Fibroblast of skin of scalp (primary cell): ENCODE results near the gene TBX4.
"Not testable (repeated sequence)": the region's sequence is repeated elsewhere in the genome, so short reads cannot be mapped to it uniquely, and the experiment has no call there.

ENCODE experiments used
- DNase-seq: peaks from one replicate; pipeline ENCODE4 v3.0.0-alpha.2; 2013

The TBX4 gene

GRCh38 chr17:61527441-61527840 is 75.2 kb downstream of the TBX4 start:
- DNase-seq: not testable (repeated sequence)

- no peak for DNase-seq
Observed at GRCh38 chr17:61528171-61528570, 75.9 kb downstream of the TBX4 start.

- no peak for DNase-seq
Observed at GRCh38 chr17:61531223-61531622, 79.0 kb downstream of the TBX4 start.

GRCh38 chr17:61532826-61533225 is 80.6 kb downstream of the TBX4 start:
- DNase-seq: no peak

GRCh38 chr17:61533797-61534196 is 81.6 kb downstream of the TBX4 start:
- DNase-seq: no peak

GRCh38 chr17:61534414-61534813 is 82.2 kb downstream of the TBX4 start:
- DNase-seq: no peak
